HepG2 (cell line): ENCODE results near the gene TMC2. TPM values are rescaled to one million over a fixed set of nuclear protein-coding genes. Genes with fewer than 3 reads are reported as not detected.

ENCODE experiments used
- ARNT ChIP-seq: fragments of 450-650 bp; IDR thresholded peaks from 2 replicates; pipeline ENCODE4 v1.6.1; 2017
- ASH2L ChIP-seq: fragments of 300-600, 200-600 bp; sonication (generic); IDR thresholded peaks from 2 replicates; pipeline ENCODE4 v1.7.0; 2017; ENCODE audit warnings: low read depth, mild to moderate bottlenecking, moderate library complexity, mixed read lengths, low read length; ENCODE audit not compliant: insufficient read length
- ATF7 ChIP-seq, 2 experiments: fragments of 450-650 bp in 1 of 2; sonication (generic) in 1 of 2; formaldehyde crosslinking in 1 of 2; IDR thresholded peaks; 2 replicates each; pipeline versions ENCODE4 v1.4.0 to v1.6.1; 2016 to 2020; ENCODE audit warnings: antibody characterized with exemption in 1 of 2, mild to moderate bottlenecking in 1 of 2, missing genetic modification reagents in 1 of 2
- HHEX ChIP-seq: IDR thresholded peaks from 2 replicates; pipeline ENCODE4 v1.6.1; 2016; ENCODE audit warnings: control low read depth
- HMGA1 ChIP-seq: sonication (generic); formaldehyde crosslinking; conservative IDR thresholded peaks from 2 replicates; pipeline ENCODE4 v1.4.0; 2020; ENCODE audit warnings: missing genetic modification reagents
- MTA1 ChIP-seq: sonication (generic); formaldehyde crosslinking; IDR thresholded peaks from 2 replicates; pipeline ENCODE4 v1.4.0; 2020; ENCODE audit warnings: missing genetic modification reagents, mild to moderate bottlenecking, borderline replicate concordance
- NBN ChIP-seq: fragments of 450-650 bp; conservative IDR thresholded peaks from 2 replicates; pipeline ENCODE4 v1.6.1; 2017
- RAD21 ChIP-seq: fragments of 450-650 bp; formaldehyde crosslinking; IDR thresholded peaks from 2 replicates; pipeline ENCODE4 v1.5.0; 2020; ENCODE audit warnings: mild to moderate bottlenecking
- RFX5 ChIP-seq: IDR thresholded peaks from 2 replicates; pipeline ENCODE4 v1.6.1; 2011; ENCODE audit warnings: low read depth, low read length, improper control_type of control experiment
- SIN3A ChIP-seq: IDR thresholded peaks from 2 replicates; pipeline ENCODE4 v1.6.1; 2011; ENCODE audit warnings: low read depth, mild to moderate bottlenecking, control low read depth, low read length, borderline replicate concordance
- SMAD3 ChIP-seq: sonication (generic); formaldehyde crosslinking; IDR thresholded peaks from 2 replicates; pipeline ENCODE4 v1.4.0; 2020; ENCODE audit warnings: missing genetic modification reagents
- TMF1 ChIP-seq: sonication (generic); formaldehyde crosslinking; IDR thresholded peaks from 2 replicates; pipeline ENCODE4 v1.8.1; 2022; ENCODE audit warnings: low read depth, missing genetic modification reagents
- ZNF207 ChIP-seq: fragments of 450-650 bp; IDR thresholded peaks from 2 replicates; pipeline ENCODE4 v1.6.1; 2016; ENCODE audit warnings: antibody characterized with exemption, borderline replicate concordance
- ZNF234 ChIP-seq: sonication (generic); formaldehyde crosslinking; conservative IDR thresholded peaks from 2 replicates; pipeline ENCODE4 v1.5.1; 2020; ENCODE audit warnings: mild to moderate bottlenecking, missing genetic modification reagents
- ZNF274 ChIP-seq: sonication (generic); formaldehyde crosslinking; IDR thresholded peaks from 2 replicates; pipeline ENCODE4 v1.5.1; 2020; ENCODE audit warnings: mild to moderate bottlenecking, missing genetic modification reagents
- ZNF367 ChIP-seq: sonication (generic); formaldehyde crosslinking; IDR thresholded peaks from 2 replicates; pipeline ENCODE4 v1.4.0; 2020; ENCODE audit warnings: missing genetic modification reagents, borderline replicate concordance
- ZNF446 ChIP-seq: sonication (generic); formaldehyde crosslinking; IDR thresholded peaks from 2 replicates; pipeline ENCODE4 v1.5.0; 2020; ENCODE audit warnings: mild to moderate bottlenecking, missing genetic modification reagents
- ZNF496 ChIP-seq: sonication (generic); formaldehyde crosslinking; IDR thresholded peaks from 2 replicates; pipeline ENCODE4 v1.8.1; 2023; ENCODE audit warnings: mild to moderate bottlenecking, moderate library complexity, missing genetic modification reagents; ENCODE audit not compliant: insufficient replicate concordance
- ZNF567 ChIP-seq: sonication (generic); formaldehyde crosslinking; IDR thresholded peaks from 2 replicates; pipeline ENCODE4 v1.8.1; 2023; ENCODE audit warnings: mild to moderate bottlenecking, missing genetic modification reagents, borderline replicate concordance
- ZNF746 ChIP-seq: sonication (generic); formaldehyde crosslinking; IDR thresholded peaks from 2 replicates; pipeline ENCODE4 v1.8.0; 2022; ENCODE audit warnings: mild to moderate bottlenecking, missing genetic modification reagents
- ZNF768 ChIP-seq: sonication (generic); formaldehyde crosslinking; IDR thresholded peaks from 2 replicates; pipeline ENCODE4 v1.4.0; 2020; ENCODE audit warnings: missing genetic modification reagents
- ZSCAN31 ChIP-seq: sonication (generic); formaldehyde crosslinking; IDR thresholded peaks from 2 replicates; pipeline ENCODE4 v1.5.0; 2020; ENCODE audit warnings: low read depth, mild to moderate bottlenecking, missing genetic modification reagents
- polyA plus RNA-seq, 8 experiments: library from polyadenylated mRNA; depleted of rRNA in 3 of 8; stranded (reverse) in 7 of 8; unstranded in 1 of 8; fragments of >200 nt; fragmentation: Illumina TruSeq in 4 of 8; extraction: Trizol in 4 of 8; gene quantifications; 2 replicates each; pipeline versions ENCODE4 v1.2.1 to v1.2.3, GENCODE V29; 2011 to 2016; ENCODE audit warnings: low read depth in 4 of 8, missing spikeins in 1 of 8, mixed read lengths in 1 of 8; ENCODE audit not compliant: insufficient read depth in 1 of 8
- total RNA-seq, 5 experiments: library from RNA; depleted of rRNA; stranded (reverse); fragments of >200 nt; fragmentation: Illumina TruSeq; extraction: Trizol; gene quantifications; 2 replicates each; pipeline ENCODE4 v1.2.3, GENCODE V29; 2016; ENCODE audit warnings: low read depth in 1 of 5
- TF ChIP-seq, protein P1 (sequence below): sonication (generic); formaldehyde crosslinking; IDR thresholded peaks from 2 replicates; pipeline ENCODE4 v1.5.0; 2020; ENCODE audit warnings: missing genetic modification reagents
- TF ChIP-seq, protein P2 (sequence below): sonication (generic); formaldehyde crosslinking; IDR thresholded peaks from 2 replicates; pipeline ENCODE4 v1.8.1; 2023; ENCODE audit warnings: mild to moderate bottlenecking, inconsistent platforms, moderate library complexity, missing genetic modification reagents, borderline replicate concordance
- TF ChIP-seq, protein P3 (sequence below): sonication (generic); formaldehyde crosslinking; IDR thresholded peaks from 2 replicates; pipeline ENCODE4 v1.5.0; 2020; ENCODE audit warnings: missing genetic modification reagents

TMC2 gene
- total and polyA plus RNA-seq, 2 of the 13 experiments (the other 11 are each of a cell fraction or from before 2014, with no cell fraction given): not detected

DNA sequence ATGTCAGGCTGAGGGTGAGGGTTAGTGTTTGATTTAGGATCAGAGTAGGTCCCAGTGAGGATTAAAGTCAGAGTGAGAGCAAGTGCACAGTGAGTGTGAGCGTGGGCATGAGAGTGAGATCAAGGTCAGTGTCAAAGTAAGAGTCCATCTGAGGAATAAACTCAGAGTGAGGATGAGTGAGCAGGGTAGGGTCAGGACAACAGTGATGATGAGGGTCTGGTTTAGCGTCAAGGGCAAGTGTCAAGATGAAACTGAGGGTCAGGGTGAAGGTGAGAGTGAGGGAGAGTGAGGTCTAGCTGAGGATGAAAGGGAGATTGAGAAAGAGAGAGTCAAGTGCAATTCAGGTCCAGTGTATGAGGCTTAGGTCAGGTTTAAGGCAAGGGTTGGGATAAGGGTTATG is 20.0 kb upstream of the TMC2 start (continued):
- no peak for TF ChIP-seq ZNF446 (CRISPR knock-in tag)
- TF ChIP-seq ZNF207: 0 out of 2 replicates have a peak, but pooled peaks have one; percentile 8
- no peak for TF ChIP-seq ZNF496
- no peak for TF ChIP-seq RFX5
- TF ChIP-seq TMF1: no peak
- TF ChIP-seq, protein P1, sequence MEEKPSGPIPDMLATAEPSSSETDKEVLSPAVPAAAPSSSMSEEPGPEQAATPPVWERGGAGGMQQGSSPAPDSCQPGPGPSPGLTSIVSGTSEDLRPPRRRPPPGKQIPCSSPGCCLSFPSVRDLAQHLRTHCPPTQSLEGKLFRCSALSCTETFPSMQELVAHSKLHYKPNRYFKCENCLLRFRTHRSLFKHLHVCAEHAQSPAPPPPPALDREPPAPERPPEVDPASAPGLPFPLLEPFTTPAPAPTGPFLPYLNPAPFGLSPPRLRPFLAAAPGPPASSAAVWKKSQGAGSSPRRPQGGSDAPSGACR: no peak
- TF ChIP-seq ATF7 (IDR thresholded peaks at IDR 0.05): peak; percentile 28; the same call in 1 of the 2 replicates
- TF ChIP-seq ATF7 (CRISPR knock-in tag; IDR thresholded peaks at IDR 0.05): no peak
- TF ChIP-seq ZNF746 (CRISPR knock-in tag): no peak
- TF ChIP-seq NBN: peak; percentile 85; the same call in 1 of the 2 replicates
- no peak for TF ChIP-seq ZNF367 (CRISPR knock-in tag)
- no peak for TF ChIP-seq ASH2L
- no peak for TF ChIP-seq ZNF234 (CRISPR knock-in tag)
- no peak for TF ChIP-seq ZNF768 (CRISPR knock-in tag)
- TF ChIP-seq HMGA1: no peak
- TF ChIP-seq ZNF274 (CRISPR knock-in tag): no peak
- TF ChIP-seq MTA1 (CRISPR knock-in tag): no peak
- no peak for TF ChIP-seq SMAD3
- no peak for TF ChIP-seq ZSCAN31 (CRISPR knock-in tag)
- TF ChIP-seq, protein P2, sequence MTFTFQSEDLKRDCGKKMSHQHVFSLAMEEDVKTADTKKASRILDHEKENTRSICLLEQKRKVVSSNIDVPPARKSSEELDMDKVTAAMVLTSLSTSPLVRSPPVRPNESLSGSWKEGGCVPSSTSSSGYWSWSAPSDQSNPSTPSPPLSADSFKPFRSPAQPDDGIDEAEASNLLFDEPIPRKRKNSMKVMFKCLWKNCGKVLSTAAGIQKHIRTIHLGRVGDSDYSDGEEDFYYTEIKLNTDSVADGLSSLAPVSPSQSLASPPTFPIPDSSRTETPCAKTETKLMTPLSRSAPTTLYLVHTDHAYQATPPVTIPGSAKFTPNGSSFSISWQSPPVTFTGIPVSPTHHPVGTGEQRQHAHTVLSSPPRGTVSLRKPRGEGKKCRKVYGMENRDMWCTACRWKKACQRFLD (CRISPR knock-in tag): no peak
- TF ChIP-seq HHEX (CRISPR knock-in tag): no peak
- no peak for TF ChIP-seq SIN3A
- no peak for TF ChIP-seq RAD21 (CRISPR knock-in tag)
- TF ChIP-seq ZNF567 (CRISPR knock-in tag): no peak
- 0 out of 2 replicates have a peak, but pooled peaks have one; percentile 12 for TF ChIP-seq ARNT
- TF ChIP-seq, protein P3, sequence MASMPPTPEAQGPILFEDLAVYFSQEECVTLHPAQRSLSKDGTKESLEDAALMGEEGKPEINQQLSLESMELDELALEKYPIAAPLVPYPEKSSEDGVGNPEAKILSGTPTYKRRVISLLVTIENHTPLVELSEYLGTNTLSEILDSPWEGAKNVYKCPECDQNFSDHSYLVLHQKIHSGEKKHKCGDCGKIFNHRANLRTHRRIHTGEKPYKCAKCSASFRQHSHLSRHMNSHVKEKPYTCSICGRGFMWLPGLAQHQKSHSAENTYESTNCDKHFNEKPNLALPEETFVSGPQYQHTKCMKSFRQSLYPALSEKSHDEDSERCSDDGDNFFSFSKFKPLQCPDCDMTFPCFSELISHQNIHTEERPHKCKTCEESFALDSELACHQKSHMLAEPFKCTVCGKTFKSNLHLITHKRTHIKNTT (CRISPR knock-in tag): no peak
